Vagina (tissue), 2 donors: ENCODE results near the gene SCFD2. TPM values are rescaled to one million over a fixed set of nuclear protein-coding genes. Genes with fewer than 3 reads are reported as not detected.
"Not testable (repeated sequence)": the region's sequence is repeated elsewhere in the genome, so short reads cannot be mapped to it uniquely, and the experiment has no call there.

Experiments used
- DNase-seq, 2 donors: peaks; one replicate each; pipeline ENCODE4 v3.0.0-alpha.2; 2017; ENCODE audit errors: extremely low spot score in 2 of 2
- H3K27ac ChIP-seq: fragments of 200-600 bp; sonication (generic); one replicate; pipeline ENCODE4 v1.5.1; 2019
- H3K27me3 ChIP-seq: fragments of 200-600 bp; sonication (generic); one replicate; pipeline ENCODE4 v1.5.1; 2019
- H3K36me3 ChIP-seq, 2 donors: fragments of 200-600 bp; sonication (generic); one replicate each; pipeline ENCODE4 v1.5.1; 2017 to 2019
- H3K4me1 ChIP-seq: fragments of 200-600 bp; sonication (generic); one replicate; pipeline ENCODE4 v1.5.1; 2019
- H3K4me3 ChIP-seq, 2 donors: fragments of 200-600 bp; sonication (generic); 1 replicate in 1 of 2; 2 replicates in 1 of 2; pipeline ENCODE4 v1.5.1; 2016 to 2019
- H3K9me3 ChIP-seq: fragments of 200-600 bp; sonication (generic); one replicate; pipeline ENCODE4 v1.5.1; 2019
- CTCF ChIP-seq, 3 experiments: fragments of 450-650 bp in 2 of 3; fragments of 200-600 bp in 1 of 3; sonication (generic) in 1 of 3; IDR thresholded peaks; one replicate each; pipeline ENCODE4 v1.5.1; 2017 to 2019; ENCODE audit warnings: antibody characterized with exemption in 3 of 3, mild to moderate bottlenecking in 2 of 3, moderate library complexity in 2 of 3
- POLR2A ChIP-seq, 2 donors: fragments of 450-650 bp; IDR thresholded peaks; one replicate each; pipeline ENCODE4 v1.6.1; 2017; ENCODE audit warnings: antibody characterized with exemption in 2 of 2, mild to moderate bottlenecking in 2 of 2, moderate library complexity in 2 of 2
- POLR2AphosphoS5 ChIP-seq, 2 donors: sonication (generic); formaldehyde crosslinking; IDR thresholded peaks; one replicate each; pipeline ENCODE4 v1.9.0; 2017; ENCODE audit warnings: antibody characterized with exemption in 2 of 2, mild to moderate bottlenecking in 2 of 2, low read depth in 1 of 2; ENCODE audit not compliant: insufficient read depth in 1 of 2
- intact Hi-C: fragments of 100-400 bp; cut with DNase I; formaldehyde crosslinking; loops from one replicate; pipeline ENCODE4 v1.15.1; 2023
- total RNA-seq: library from RNA; depleted of rRNA; stranded (reverse); fragments of >200 nt; gene quantifications from one replicate; pipeline ENCODE4 v1.2.3, GENCODE V29; 2016

SCFD2 gene
- total RNA-seq, 1 donor from 2014 or later, result 33.1 TPM

GRCh38 chr4:52838729-52839586, 526.9 kb downstream of the SCFD2 start:
- DNase-seq, result no peak
- Histone ChIP-seq H3K27me3 (no peaks in the 10 kb centered on the region), H3K9me3 (no peaks in the 10 kb centered on the region), H3K4me3 (no peak overlapping the region), H3K27ac (peak overlapping the region; percentile 76), H3K36me3 (no peaks in the 10 kb centered on the region), H3K4me1 (peaks cover 39% of the 10 kb centered on the region)
- intact Hi-C loops, result no loop called here
- TF ChIP-seq CTCF (IDR thresholded peaks at IDR 0.05) (no peak), POLR2AphosphoS5 (IDR thresholded peaks at IDR 0.05; ENCODE audit: insufficient read depth in 1 of 2, low read depth in 1 of 2) (no peak), POLR2A (IDR thresholded peaks at IDR 0.05) (no peak)

GRCh38 chr4:52837716-52838558, 527.9 kb downstream of the SCFD2 start:
- H3K27ac ChIP-seq, result peak overlapping the region; percentile 76
- no peak overlapping the region for H3K4me3 ChIP-seq
- no peaks in the 10 kb centered on the region for H3K9me3 ChIP-seq
- no peak for DNase-seq
- H3K36me3 ChIP-seq, result no peaks in the 10 kb centered on the region
- TF ChIP-seq CTCF (IDR thresholded peaks at IDR 0.05), result no peak
- TF ChIP-seq POLR2A (IDR thresholded peaks at IDR 0.05), result no peak
- no peak for TF ChIP-seq POLR2AphosphoS5 (IDR thresholded peaks at IDR 0.05; ENCODE audit: insufficient read depth in 1 of 2, low read depth in 1 of 2)
- peaks cover 39% of the 10 kb centered on the region for H3K4me1 ChIP-seq
- no peaks in the 10 kb centered on the region for H3K27me3 ChIP-seq
- intact Hi-C loops, result no loop called here

- intact Hi-C loops, result no loop called here
- Histone ChIP-seq H3K36me3 (no peaks in the 10 kb centered on the region), H3K27me3 (no peaks in the 10 kb centered on the region), H3K27ac (no peak overlapping the region), H3K9me3 (no peaks in the 10 kb centered on the region), H3K4me1 (peaks cover 39% of the 10 kb centered on the region), H3K4me3 (no peak overlapping the region)
- TF ChIP-seq POLR2A (IDR thresholded peaks at IDR 0.05) (no peak), CTCF (IDR thresholded peaks at IDR 0.05) (no peak), POLR2AphosphoS5 (IDR thresholded peaks at IDR 0.05; ENCODE audit: insufficient read depth in 1 of 2, low read depth in 1 of 2) (no peak)
- DNase-seq, result no peak
Observed at GRCh38 chr4:52836678-52837077, 529.2 kb downstream of the SCFD2 start.

GRCh38 chr4:52836120-52836519, 529.7 kb downstream of the SCFD2 start:
- no peak overlapping the region for H3K27ac ChIP-seq
- H3K9me3 ChIP-seq, result no peaks in the 10 kb centered on the region
- no peaks in the 10 kb centered on the region for H3K27me3 ChIP-seq
- H3K4me3 ChIP-seq, result no peak overlapping the region
- no peak for DNase-seq
- intact Hi-C loops, result no loop called here
- H3K36me3 ChIP-seq, result no peaks in the 10 kb centered on the region
- TF ChIP-seq CTCF (IDR thresholded peaks at IDR 0.05) (no peak), POLR2AphosphoS5 (IDR thresholded peaks at IDR 0.05; ENCODE audit: insufficient read depth in 1 of 2, low read depth in 1 of 2) (no peak), POLR2A (IDR thresholded peaks at IDR 0.05) (no peak)
- H3K4me1 ChIP-seq, result peaks cover 39% of the 10 kb centered on the region

- intact Hi-C loops, result not testable (repeated sequence)
- peaks cover 30% of the 10 kb centered on the region for H3K4me1 ChIP-seq
Observed at GRCh38 chr4:52834641-52835456, 531.0 kb downstream of the SCFD2 start.

More at GRCh38 chr4:52834641-52835456, 531.0 kb downstream of the SCFD2 start:
- H3K27me3 ChIP-seq, H3K27ac ChIP-seq, H3K9me3 ChIP-seq, H3K36me3 ChIP-seq, DNase-seq, H3K4me3 ChIP-seq: not testable (repeated sequence)
